ENCODE data around the gene BDKRB2.
A peak's percentile ranks its signal among the peaks of the same experiment; 100 is the strongest.

Gene BDKRB2

DNA sequence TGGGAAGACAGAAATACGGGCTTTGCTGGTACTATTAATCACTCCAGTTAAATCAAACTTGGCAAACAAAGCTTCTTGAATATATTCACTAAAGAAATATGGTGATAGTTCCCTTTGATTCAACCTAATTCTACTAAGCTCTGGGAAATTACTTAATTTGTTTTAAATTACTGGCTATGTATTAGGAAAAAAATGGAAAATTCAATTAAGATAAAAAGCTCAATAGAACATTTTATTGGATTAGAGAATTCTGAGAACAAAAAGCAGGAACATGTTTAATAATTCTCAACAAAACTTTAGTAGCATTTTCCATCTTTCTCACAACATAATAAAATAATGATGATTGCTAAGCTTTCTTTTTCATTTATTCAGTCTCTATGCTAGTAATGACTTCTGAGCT lies 81.6 kb downstream of the BDKRB2 start:
- Histone ChIP-seq H3K36me3 (ENCODE audit: control insufficient read depth in 5 of 5, insufficient read depth in 5 of 5, low read length in 5 of 5) (peaks cover 33 to 68% (median 43%) of the 10 kb centered on the region in 5 donors), H3K4me3 (ENCODE audit: low read depth in 1 of 5, low read length in 5 of 5) (no peak overlapping the region), H3K27ac (ENCODE audit: low read depth, low read length) (no peak overlapping the region), H3K27me3 (ENCODE audit: control insufficient read depth in 5 of 5, insufficient read depth in 4 of 5, low read length in 5 of 5) (no peaks in the 10 kb centered on the region), H3K9me3 (ENCODE audit: control insufficient read depth in 5 of 5, low read length in 5 of 5) (no peaks in the 10 kb centered on the region), H3K4me1 (ENCODE audit: control insufficient read depth in 5 of 5, insufficient read depth in 5 of 5, low read length in 5 of 5) (peaks cover 0 to 9% (median 0%) of the 10 kb centered on the region in 5 donors), H3K9ac (ENCODE audit: low read length in 5 of 5) (no peak overlapping the region)

DNA sequence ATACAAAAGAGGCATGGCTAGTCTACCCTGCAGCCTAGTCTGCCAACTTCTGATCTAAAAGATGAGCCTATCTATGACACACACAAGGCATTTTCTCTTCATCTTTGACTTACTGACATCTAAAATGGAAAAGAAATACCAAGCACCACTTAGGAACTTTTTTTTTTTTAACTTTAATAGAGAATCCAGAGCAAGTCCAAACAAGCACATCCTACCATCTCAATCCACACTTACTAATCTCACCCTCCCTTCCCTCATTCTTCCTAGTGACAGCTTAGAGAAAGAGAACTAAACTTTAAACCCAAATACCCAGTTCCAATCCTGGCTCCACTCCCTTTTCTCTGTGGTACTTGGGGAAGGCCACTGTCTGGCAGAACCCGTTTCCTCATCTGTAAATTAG lies 83.2 kb downstream of the BDKRB2 start:
- Histone ChIP-seq H3K4me1 (ENCODE audit: control insufficient read depth in 5 of 5, insufficient read depth in 5 of 5, low read length in 5 of 5) (peaks cover 0 to 9% (median 0%) of the 10 kb centered on the region in 5 donors), H3K4me3 (ENCODE audit: low read depth in 1 of 5, low read length in 5 of 5) (no peak overlapping the region), H3K27ac (ENCODE audit: low read depth, low read length) (no peak overlapping the region), H3K36me3 (ENCODE audit: control insufficient read depth in 5 of 5, insufficient read depth in 5 of 5, low read length in 5 of 5) (peaks cover 33 to 59% (median 41%) of the 10 kb centered on the region in 5 donors), H3K27me3 (ENCODE audit: control insufficient read depth in 5 of 5, insufficient read depth in 4 of 5, low read length in 5 of 5) (no peaks in the 10 kb centered on the region), H3K9me3 (ENCODE audit: control insufficient read depth in 5 of 5, low read length in 5 of 5) (no peaks in the 10 kb centered on the region), H3K9ac (ENCODE audit: low read length in 5 of 5) (peak overlapping the region in 1 of 5 donors; percentile 46)
